GM12892 (cell line): ENCODE results near the gene KRTAP4-2.

Source experiments
- POLR2A ChIP-seq: IDR thresholded peaks from 2 replicates; pipeline ENCODE4 v1.6.1; 2011; ENCODE audit warnings: low read depth, low read length, control low read depth
- POLR2AphosphoS5 ChIP-seq: IDR thresholded peaks from 2 replicates; pipeline ENCODE4 v1.6.1; 2011; ENCODE audit warnings: low read depth, low read length, control low read depth

DNA sequence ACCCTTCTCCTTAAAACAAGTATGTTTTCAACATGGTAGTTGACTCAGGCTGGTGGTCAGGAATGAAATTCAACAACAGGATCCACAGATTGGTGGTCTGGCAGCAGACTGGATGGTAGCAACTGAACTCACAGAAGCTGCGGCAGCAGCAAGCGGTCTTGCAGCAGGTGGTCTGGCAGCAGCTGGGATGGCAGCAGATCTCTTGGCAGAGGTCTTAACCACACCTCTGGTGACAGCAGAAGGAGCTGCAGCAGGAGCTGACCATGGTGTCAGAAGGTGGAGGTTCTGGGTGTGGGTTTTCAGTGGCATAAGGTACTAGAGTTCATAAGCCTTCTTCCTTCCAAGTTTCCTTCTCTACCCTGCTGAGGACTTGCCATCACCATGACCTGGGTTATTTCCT, 8.9 kb upstream of the KRTAP4-2 start:
- no peak for TF ChIP-seq POLR2AphosphoS5
- no peak for TF ChIP-seq POLR2A
